ENCODE data around the gene SEC16A. TPM values are rescaled to one million over a fixed set of nuclear protein-coding genes. Genes with fewer than 3 reads are reported as not detected.
"Not testable (repeated sequence)": the region's sequence is repeated elsewhere in the genome, so short reads cannot be mapped to it uniquely, and the experiment has no call there.

SEC16A gene
- total RNA-seq, 2 experiments from 2014 or later = 69.4 to 71.2 TPM

- Mint-ChIP-seq H3K4me1 (peaks cover 51% of the 10 kb centered on the region), H3K36me3 (peaks cover 54% of the 10 kb centered on the region), H3K9me3 (no peaks in the 10 kb centered on the region), H3K27ac (peak overlapping the region; percentile 97), H3K27me3 (no peaks in the 10 kb centered on the region), H3K4me3 (peak overlapping the region; percentile 90)
- peak; percentile 53 for DNase-seq
These were observed 73.0 kb downstream of the SEC16A start for GRCh38 chr9:136409557-136410455.

- Mint-ChIP-seq H3K27me3 (no peaks in the 10 kb centered on the region), H3K36me3 (peaks cover 60% of the 10 kb centered on the region), H3K4me1 (peaks cover 63% of the 10 kb centered on the region), H3K4me3 (peak overlapping the region; percentile 34), H3K9me3 (no peaks in the 10 kb centered on the region), H3K27ac (peak overlapping the region; percentile 57)
- no peak for DNase-seq
These were observed 74.9 kb downstream of the SEC16A start for GRCh38 chr9:136407911-136408310.

- Mint-ChIP-seq H3K4me1 (peaks cover 65% of the 10 kb centered on the region), H3K36me3 (peaks cover 64% of the 10 kb centered on the region)
- not testable (repeated sequence) for H3K27me3 Mint-ChIP-seq, H3K27ac Mint-ChIP-seq, H3K4me3 Mint-ChIP-seq, H3K9me3 Mint-ChIP-seq, DNase-seq
These were observed 75.8 kb downstream of the SEC16A start for GRCh38 chr9:136407061-136407460.

GRCh38 chr9:136405904-136406303, 76.9 kb downstream of the SEC16A start:
- H3K27me3 Mint-ChIP-seq, DNase-seq, H3K9me3 Mint-ChIP-seq, H3K4me3 Mint-ChIP-seq: not testable (repeated sequence)
- Mint-ChIP-seq H3K36me3 (peaks cover 63% of the 10 kb centered on the region), H3K4me1 (peaks cover 55% of the 10 kb centered on the region), H3K27ac (peak overlapping the region; percentile 56)

GRCh38 chr9:136405481-136405880, 77.4 kb downstream of the SEC16A start:
- Mint-ChIP-seq H3K9me3 (no peaks in the 10 kb centered on the region), H3K4me3 (peak overlapping the region; percentile 67), H3K27ac (peak overlapping the region; percentile 89)

DNA sequence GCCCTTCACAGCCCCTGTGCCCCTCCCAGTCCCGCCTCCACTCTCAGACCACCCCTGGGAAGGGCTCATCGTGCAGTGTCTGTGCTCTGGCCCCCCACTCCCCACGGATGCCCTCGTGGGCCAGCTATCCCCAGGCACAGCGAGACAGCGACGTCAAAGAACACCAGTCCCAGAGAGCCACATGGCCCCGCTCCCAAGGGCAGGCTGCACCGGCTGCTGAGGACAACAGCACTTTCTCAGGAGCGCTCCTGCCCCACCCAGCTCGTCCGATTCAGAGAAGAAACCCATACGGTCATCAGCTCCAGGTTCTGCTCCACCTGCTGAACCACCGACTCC, 78.1 kb downstream of the SEC16A start:
- peaks cover 58% of the 10 kb centered on the region for H3K4me1 Mint-ChIP-seq
- peaks cover 62% of the 10 kb centered on the region for H3K36me3 Mint-ChIP-seq
- H3K27me3 Mint-ChIP-seq = no peaks in the 10 kb centered on the region

More at GRCh38 chr9:136405481-136405880, 77.4 kb downstream of the SEC16A start:
- Mint-ChIP-seq H3K4me1 (peaks cover 59% of the 10 kb centered on the region), H3K36me3 (peaks cover 64% of the 10 kb centered on the region), H3K27me3 (no peaks in the 10 kb centered on the region)
- DNase-seq = no peak

DNA sequence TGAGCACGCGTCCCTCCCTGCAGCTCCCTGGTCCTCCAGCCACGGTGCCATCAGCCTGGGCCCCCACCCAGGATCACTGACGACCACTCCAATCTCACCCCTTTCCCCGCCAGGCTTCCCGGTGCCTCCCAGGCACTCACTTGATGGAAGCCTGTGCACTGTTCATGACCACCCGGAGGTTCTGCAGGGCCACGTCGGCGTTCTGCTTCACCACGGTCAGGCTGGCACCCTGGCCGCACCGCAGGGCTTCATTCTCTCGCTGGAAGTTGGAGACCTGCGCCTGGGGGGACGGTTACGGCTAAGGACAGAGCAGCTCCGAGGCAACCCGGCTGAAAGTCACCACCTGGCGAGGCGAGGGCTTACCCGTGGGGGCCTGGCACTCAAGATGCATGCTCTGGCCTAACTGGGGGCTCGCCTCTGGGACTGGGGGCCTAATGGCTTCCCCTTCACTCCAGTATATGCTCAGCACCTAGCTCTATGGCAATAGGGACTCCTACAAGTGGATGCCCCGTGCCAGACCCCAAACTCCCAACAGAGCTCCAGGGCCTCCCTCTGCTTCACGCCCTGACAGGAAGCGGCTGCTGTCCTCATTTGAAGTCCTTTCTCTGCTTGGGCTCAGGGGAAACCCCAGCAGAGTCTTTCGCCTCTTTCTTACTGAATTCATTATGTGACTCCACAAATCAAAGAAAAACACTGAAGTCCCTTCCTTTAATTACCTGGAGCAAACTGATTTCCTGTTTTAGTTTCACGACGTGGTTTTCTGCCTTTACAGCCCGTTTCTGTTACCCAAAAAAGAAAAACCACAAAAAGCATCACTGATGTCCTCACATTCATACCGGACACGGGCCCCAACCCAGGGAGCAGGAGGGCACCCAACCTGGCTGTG, 78.7 kb downstream of the SEC16A start:
- peaks cover 58% of the 10 kb centered on the region for H3K36me3 Mint-ChIP-seq

More for the DNA sequence above, 78.1 kb downstream of the SEC16A start:
- no peaks in the 10 kb centered on the region for H3K9me3 Mint-ChIP-seq
- H3K27ac Mint-ChIP-seq = peak overlapping the region; percentile 89
- H3K4me3 Mint-ChIP-seq = peak overlapping the region; percentile 67
- DNase-seq = no peak

GRCh38 chr9:136403538-136403914, 79.3 kb downstream of the SEC16A start:
- no peaks in the 10 kb centered on the region for H3K9me3 Mint-ChIP-seq
- peak overlapping the region; percentile 67 for H3K4me3 Mint-ChIP-seq
- H3K27me3 Mint-ChIP-seq = no peaks in the 10 kb centered on the region
- H3K4me1 Mint-ChIP-seq = peaks cover 53% of the 10 kb centered on the region
- peaks cover 59% of the 10 kb centered on the region for H3K36me3 Mint-ChIP-seq
- peak overlapping the region; percentile 89 for H3K27ac Mint-ChIP-seq
- DNase-seq = peak; percentile 87

More for the DNA sequence above, 78.7 kb downstream of the SEC16A start:
- Mint-ChIP-seq H3K4me3 (peak overlapping the region; percentile 67), H3K27ac (peak overlapping the region; percentile 89), H3K9me3 (no peaks in the 10 kb centered on the region), H3K27me3 (no peaks in the 10 kb centered on the region), H3K4me1 (peaks cover 53% of the 10 kb centered on the region)
- DNase-seq = peak; percentile 71

DNA sequence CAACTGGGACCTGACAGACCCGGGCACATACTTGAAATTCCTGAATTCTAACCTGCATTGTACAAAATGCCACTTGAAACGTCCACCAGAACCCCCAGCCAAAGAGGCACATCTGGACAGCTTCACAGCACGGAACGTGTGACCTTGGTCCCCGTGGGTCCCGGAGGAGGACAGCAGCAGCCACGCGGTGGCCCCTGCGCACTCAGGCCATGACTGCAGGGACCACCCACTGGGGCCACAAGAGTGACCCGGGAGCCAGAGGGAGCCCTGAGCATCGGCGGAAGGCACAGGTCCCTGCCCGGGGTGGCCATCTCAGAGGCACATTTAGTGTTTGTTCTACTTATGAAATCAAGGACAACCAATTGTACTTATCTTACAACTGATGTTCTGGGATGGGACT, 80.8 kb downstream of the SEC16A start:
- no peaks in the 10 kb centered on the region for H3K27me3 Mint-ChIP-seq
- H3K4me1 Mint-ChIP-seq = peaks cover 52% of the 10 kb centered on the region
- no peaks in the 10 kb centered on the region for H3K9me3 Mint-ChIP-seq
- peaks cover 60% of the 10 kb centered on the region for H3K36me3 Mint-ChIP-seq
- H3K4me3 Mint-ChIP-seq = no peak overlapping the region
- H3K27ac Mint-ChIP-seq = peak overlapping the region; percentile 77
- no peak for DNase-seq

GRCh38 chr9:136401173-136401922, 81.5 kb downstream of the SEC16A start:
- no peak overlapping the region for H3K4me3 Mint-ChIP-seq
- no peaks in the 10 kb centered on the region for H3K9me3 Mint-ChIP-seq
- H3K36me3 Mint-ChIP-seq = peaks cover 56% of the 10 kb centered on the region
- peaks cover 51% of the 10 kb centered on the region for H3K4me1 Mint-ChIP-seq
- no peak for DNase-seq
- no peaks in the 10 kb centered on the region for H3K27me3 Mint-ChIP-seq
- H3K27ac Mint-ChIP-seq = peak overlapping the region; percentile 77

GRCh38 chr9:136400038-136400834, 82.6 kb downstream of the SEC16A start, which contains the start of gene SNAPC4:
Gene SNAPC4 (minus strand): TSS chr9:136400170. CDS start chr9:136398428, 1,742 bp downstream.
- H3K27ac Mint-ChIP-seq = peak within 1 kb of the TSS; percentile 87
- H3K4me1 Mint-ChIP-seq = peaks cover 45% of the 10 kb centered on the region
- H3K9me3 Mint-ChIP-seq = no peaks in the 10 kb centered on the region
- peak within 1 kb of the TSS; percentile 93 for H3K4me3 Mint-ChIP-seq
- DNase-seq = peak; percentile 92
- H3K27me3 Mint-ChIP-seq = no peaks in the 10 kb centered on the region
- peaks cover 56% of the 10 kb centered on the region for H3K36me3 Mint-ChIP-seq

- Mint-ChIP-seq H3K4me1 (peaks cover 37% of the 10 kb centered on the region), H3K36me3 (peaks cover 55% of the 10 kb centered on the region), H3K4me3 (peak overlapping the region; percentile 93), H3K27me3 (no peaks in the 10 kb centered on the region), H3K9me3 (no peaks in the 10 kb centered on the region), H3K27ac (peak overlapping the region; percentile 87)
- DNase-seq = peak; percentile 55
These were observed 83.4 kb downstream of the SEC16A start for GRCh38 chr9:136399176-136400037.

DNA sequence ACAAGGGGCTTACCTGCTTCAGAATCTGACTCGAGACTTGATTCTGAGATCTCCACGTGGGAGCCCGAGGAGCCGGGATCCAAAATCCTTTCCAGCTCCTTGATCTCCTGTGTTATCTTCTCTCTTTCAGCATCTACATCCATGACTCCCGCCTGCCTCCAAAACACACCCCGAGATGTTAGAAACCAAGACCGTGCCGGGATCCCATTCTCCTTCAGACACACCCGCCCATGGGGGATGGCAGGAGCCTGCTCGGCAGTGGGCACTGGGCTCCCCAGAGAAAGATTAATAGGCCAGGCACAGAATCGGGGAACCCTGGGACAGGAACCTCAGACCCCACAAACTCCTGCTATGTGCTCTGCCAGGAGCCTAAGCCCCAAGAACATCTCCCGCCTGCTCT, 84.6 kb downstream of the SEC16A start:
- DNase-seq = no peak
- no peaks in the 10 kb centered on the region for H3K9me3 Mint-ChIP-seq
- no peaks in the 10 kb centered on the region for H3K27me3 Mint-ChIP-seq
- H3K27ac Mint-ChIP-seq = no peak overlapping the region
- H3K36me3 Mint-ChIP-seq = peaks cover 45% of the 10 kb centered on the region
- H3K4me3 Mint-ChIP-seq = peak overlapping the region; percentile 93
- peaks cover 27% of the 10 kb centered on the region for H3K4me1 Mint-ChIP-seq
